GM23338 (cell line): Measurements from ENCODE around the gene TGFBR3. TPM values are rescaled to one million over a fixed set of nuclear protein-coding genes. Genes with fewer than 3 reads are reported as not detected.

ENCODE experiments used
- ATAC-seq: fragments of 200-7000 bp; cut with Tn5 transposase; 3 replicates; pipeline ENCODE4 v1.9.1; 2020
- DNase-seq: peaks from one replicate; pipeline ENCODE4 v3.0.0-alpha.2; 2015; ENCODE audit warnings: low spot score
- H2AFZ ChIP-seq: fragments of 200-600 bp; sonication (generic); 2 replicates; pipeline ENCODE4 v1.8.0; 2016; ENCODE audit warnings: antibody characterized with exemption, mild to moderate bottlenecking, moderate library complexity
- H3F3A ChIP-seq: fragments of 200-600 bp; sonication (generic); replicated peaks from 2 replicates; pipeline ENCODE4 v1.8.0; 2017; ENCODE audit warnings: antibody characterized with exemption, mixed run types, low read depth
- H3K27ac ChIP-seq: fragments of 200-600 bp; sonication (generic); 2 replicates; pipeline ENCODE4 v1.6.1; 2016; ENCODE audit warnings: low read depth
- H3K27me3 ChIP-seq: fragments of 200-600 bp; sonication (generic); 2 replicates; pipeline ENCODE4 v1.8.0; 2016; ENCODE audit warnings: mild to moderate bottlenecking, mixed run types, moderate library complexity; ENCODE audit not compliant: insufficient read depth
- H3K36me3 ChIP-seq: fragments of 200-600 bp; sonication (generic); 2 replicates; pipeline ENCODE4 v1.8.0; 2016; ENCODE audit warnings: mild to moderate bottlenecking; ENCODE audit not compliant: insufficient read depth
- H3K4me1 ChIP-seq: fragments of 200-600 bp; sonication (generic); 2 replicates; pipeline ENCODE4 v1.8.0; 2016; ENCODE audit warnings: mild to moderate bottlenecking, moderate library complexity; ENCODE audit not compliant: insufficient read depth
- H3K4me2 ChIP-seq: fragments of 200-600 bp; sonication (generic); 2 replicates; pipeline ENCODE4 v1.7.1; 2017; ENCODE audit warnings: mixed run types
- H3K4me3 ChIP-seq: fragments of 200-600 bp; sonication (generic); 2 replicates; pipeline ENCODE4 v1.6.1; 2016; ENCODE audit warnings: mixed run types
- H3K79me2 ChIP-seq: fragments of 200-600 bp; sonication (generic); replicated peaks from 2 replicates; pipeline ENCODE4 v1.8.0; 2017; ENCODE audit warnings: mild to moderate bottlenecking; ENCODE audit not compliant: insufficient read depth
- H3K9me2 ChIP-seq: fragments of 200-600 bp; sonication (generic); 2 replicates; pipeline ENCODE4 v1.8.0; 2017; ENCODE audit not compliant: insufficient read depth
- H4K20me1 ChIP-seq: fragments of 200-600 bp; sonication (generic); replicated peaks from 2 replicates; pipeline ENCODE4 v1.8.0; 2017; ENCODE audit warnings: mild to moderate bottlenecking; ENCODE audit not compliant: insufficient read depth
- H3K27ac Mint-ChIP-seq: 2 replicates; pipeline ENCODE4 v1.8.0; 2020; ENCODE audit warnings: inconsistent platforms, mild to moderate bottlenecking, moderate library complexity, mixed read lengths
- H3K27me3 Mint-ChIP-seq: 3 replicates; pipeline ENCODE4 v1.8.0; 2022; ENCODE audit warnings: low read depth, mild to moderate bottlenecking, moderate library complexity, mixed read lengths, inconsistent platforms; ENCODE audit not compliant: insufficient read depth, poor library complexity
- H3K36me3 Mint-ChIP-seq: 3 replicates; pipeline ENCODE4 v1.8.0; 2021; ENCODE audit warnings: low read depth, mild to moderate bottlenecking, inconsistent platforms, moderate library complexity, mixed read lengths
- H3K4me1 Mint-ChIP-seq: 3 replicates; pipeline ENCODE4 v1.8.0; 2020; ENCODE audit warnings: mild to moderate bottlenecking, inconsistent platforms, mixed read lengths
- H3K4me3 Mint-ChIP-seq: 3 replicates; pipeline ENCODE4 v1.8.0; 2021; ENCODE audit warnings: moderate library complexity, mild to moderate bottlenecking, inconsistent platforms, mixed read lengths
- H3K9me3 Mint-ChIP-seq: 3 replicates; pipeline ENCODE4 v1.8.0; 2020; ENCODE audit warnings: moderate library complexity, mild to moderate bottlenecking, inconsistent platforms, mixed read lengths
- EZH2phosphoT487 ChIP-seq: fragments of 200-600 bp; sonication (generic); IDR thresholded peaks from one replicate; pipeline ENCODE4 v1.8.1; 2018; ENCODE audit warnings: antibody characterized with exemption; ENCODE audit not compliant: unreplicated experiment
- JUNB ChIP-seq: IDR thresholded peaks from one replicate; pipeline ENCODE4 v1.6.1; 2016; ENCODE audit warnings: antibody characterized with exemption; ENCODE audit not compliant: unreplicated experiment
- STAT1 ChIP-seq: IDR thresholded peaks from one replicate; pipeline ENCODE4 v1.6.1; 2016; ENCODE audit warnings: antibody characterized with exemption; ENCODE audit not compliant: unreplicated experiment
- ZNF331 ChIP-seq: fragments of 250-450 bp; sonication (Bioruptor Pico); IDR thresholded peaks from 2 replicates; pipeline ENCODE4 v1.5.0; 2020; ENCODE audit warnings: low read depth, mild to moderate bottlenecking, moderate library complexity
- polyA plus RNA-seq: library from polyadenylated mRNA; unstranded; fragments of >200 nt; fragmentation: Nextera tagmentation; extraction: Ambion mirVana; gene quantifications from 2 replicates; pipeline ENCODE4 v1.2.1, GENCODE V29; 2016
- total RNA-seq: library from RNA; depleted of rRNA; stranded (reverse); fragments of >200 nt; shearing (Covaris generic); gene quantifications from 2 replicates; pipeline ENCODE4 v1.2.3, GENCODE V29; 2014
- TF ChIP-seq, protein P1 (sequence below): IDR thresholded peaks from 2 replicates; pipeline ENCODE4 v1.6.1; 2016; ENCODE audit warnings: antibody characterized with exemption
- TF ChIP-seq, protein P2 (sequence below), 2 experiments: fragments of 200-600 bp in 1 of 2; sonication (generic) in 1 of 2; conservative IDR thresholded peaks; 2 replicates each; pipeline versions ENCODE4 v1.5.1 to v1.6.1; 2016 to 2017; ENCODE audit warnings: antibody characterized with exemption in 2 of 2, low read depth in 2 of 2, mild to moderate bottlenecking in 2 of 2, moderate library complexity in 1 of 2

Gene TGFBR3
- total and polyA plus RNA-seq, 2 experiments from 2014 or later: 1.7 to 2.9 TPM

DNA sequence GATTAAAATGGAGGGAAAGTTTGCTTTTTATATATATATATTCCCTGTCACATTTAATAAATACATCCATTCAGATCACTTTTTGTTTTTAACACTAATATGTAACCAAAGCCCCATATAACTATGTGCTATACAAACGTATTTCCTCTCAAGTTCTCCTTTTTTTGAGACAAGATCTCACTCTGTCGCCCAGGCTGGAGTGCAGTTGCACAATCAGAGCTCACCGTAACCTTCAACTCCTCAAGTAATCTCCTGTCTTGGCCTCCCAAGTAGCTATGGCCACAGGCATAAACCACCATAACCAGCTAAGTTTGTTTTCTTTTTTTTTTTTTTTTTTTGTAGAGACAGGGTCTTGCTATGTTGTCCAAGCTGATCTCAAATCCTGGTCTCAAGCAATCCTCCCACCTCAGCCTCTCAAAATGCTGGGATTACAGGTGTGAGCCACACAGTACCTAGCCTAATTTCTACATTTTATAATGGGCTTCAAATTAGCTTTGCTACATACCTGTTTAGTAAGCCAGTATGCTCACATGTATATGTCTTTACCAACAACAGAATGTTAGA, 120.0 kb downstream of the TGFBR3 start (continued):
- TF ChIP-seq, protein P1, sequence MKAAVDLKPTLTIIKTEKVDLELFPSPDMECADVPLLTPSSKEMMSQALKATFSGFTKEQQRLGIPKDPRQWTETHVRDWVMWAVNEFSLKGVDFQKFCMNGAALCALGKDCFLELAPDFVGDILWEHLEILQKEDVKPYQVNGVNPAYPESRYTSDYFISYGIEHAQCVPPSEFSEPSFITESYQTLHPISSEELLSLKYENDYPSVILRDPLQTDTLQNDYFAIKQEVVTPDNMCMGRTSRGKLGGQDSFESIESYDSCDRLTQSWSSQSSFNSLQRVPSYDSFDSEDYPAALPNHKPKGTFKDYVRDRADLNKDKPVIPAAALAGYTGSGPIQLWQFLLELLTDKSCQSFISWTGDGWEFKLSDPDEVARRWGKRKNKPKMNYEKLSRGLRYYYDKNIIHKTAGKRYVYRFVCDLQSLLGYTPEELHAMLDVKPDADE: no peak
- no peak for TF ChIP-seq STAT1
- no peak for TF ChIP-seq ZNF331

DNA sequence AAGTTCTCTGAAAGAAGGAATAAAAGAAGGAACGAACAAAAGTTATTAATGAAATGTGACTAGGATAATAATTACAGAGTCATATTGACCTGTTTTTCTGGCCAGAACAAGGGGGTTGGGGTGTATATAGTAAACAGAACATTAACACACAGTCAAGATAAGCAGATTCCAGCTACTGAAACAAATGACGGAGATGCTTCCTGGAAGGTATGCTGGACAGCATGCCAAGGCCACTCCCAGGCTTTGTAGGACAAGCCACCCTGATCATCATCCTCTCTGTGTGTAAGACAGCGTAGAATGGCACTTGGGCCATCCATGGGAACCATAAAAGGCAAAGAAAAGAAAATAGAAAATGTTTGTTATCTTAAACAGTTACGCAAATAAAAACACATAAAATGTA, 120.7 kb downstream of the TGFBR3 start:
- DNase-seq (no peak), ATAC-seq (no peak)
- Histone ChIP-seq H3K9me2 (no peaks in the 10 kb centered on the region), H3K4me1 (no peaks in the 10 kb centered on the region), H3K79me2 (no peaks in the 10 kb centered on the region), H3K36me3 (no peaks in the 10 kb centered on the region), H4K20me1 (no peaks in the 10 kb centered on the region), H3K27me3 (no peaks in the 10 kb centered on the region), H3K27ac (no peak overlapping the region), H3K4me3 (no peak overlapping the region), H3F3A (no peaks in the 10 kb centered on the region), H3K4me2 (no peak overlapping the region), H2AFZ (no peak overlapping the region)
- no peaks in the 10 kb centered on the region for H3K36me3 Mint-ChIP-seq
- no peak overlapping the region for H3K27ac Mint-ChIP-seq
- no peak for TF ChIP-seq EZH2phosphoT487
- TF ChIP-seq, protein P1: no peak
- peaks cover 24% of the 10 kb centered on the region for H3K4me1 Mint-ChIP-seq
- no peaks in the 10 kb centered on the region for H3K9me3 Mint-ChIP-seq
- peaks cover 6% of the 10 kb centered on the region for H3K27me3 Mint-ChIP-seq
- no peak overlapping the region for H3K4me3 Mint-ChIP-seq

DNA sequence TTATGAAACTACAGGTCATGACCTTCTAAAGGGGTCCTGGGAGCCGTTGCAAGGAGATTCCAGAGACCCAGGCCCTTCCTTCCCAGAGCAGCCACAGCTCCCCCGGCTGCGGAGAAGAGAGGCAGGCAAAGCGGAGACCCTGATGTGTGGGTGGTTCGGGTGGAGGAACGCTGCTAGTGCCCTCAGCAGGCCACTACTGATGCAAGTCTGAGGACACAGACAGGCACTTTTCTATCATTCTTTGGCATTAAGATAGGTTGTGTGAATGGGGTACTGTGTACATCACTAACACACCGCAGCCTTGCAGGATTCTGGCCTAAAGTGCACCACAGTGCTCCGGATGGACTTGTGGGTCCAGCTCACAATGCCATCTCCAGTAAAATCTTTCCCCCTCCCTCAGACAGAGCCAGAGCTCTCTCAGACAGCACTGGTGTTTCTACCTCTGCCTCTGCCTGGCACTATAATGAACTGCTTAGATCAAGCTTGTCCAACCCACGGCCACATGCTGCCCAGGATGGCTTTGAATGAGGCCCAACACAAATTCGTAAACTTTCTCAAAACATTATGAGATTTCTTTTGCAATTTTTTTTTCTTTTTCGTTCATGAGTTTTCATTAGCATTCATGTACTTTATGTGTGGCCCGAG, 121.4 kb downstream of the TGFBR3 start:
- H3K27me3 ChIP-seq: no peaks in the 10 kb centered on the region
- no peaks in the 10 kb centered on the region for H3K79me2 ChIP-seq
- no peak overlapping the region for H3K4me2 ChIP-seq
- H2AFZ ChIP-seq: no peak overlapping the region; the same call in 1 of the 2 replicates
- peak; percentile 99 for ATAC-seq
- H3K27me3 Mint-ChIP-seq: peaks cover 6% of the 10 kb centered on the region
- H4K20me1 ChIP-seq: no peaks in the 10 kb centered on the region
- DNase-seq: peak; percentile 67
- H3K4me1 Mint-ChIP-seq: peaks cover 19% of the 10 kb centered on the region
- H3K27ac ChIP-seq: no peak overlapping the region
- no peaks in the 10 kb centered on the region for H3K4me1 ChIP-seq
- no peaks in the 10 kb centered on the region for H3K36me3 ChIP-seq
- no peak overlapping the region for H3K4me3 ChIP-seq
- H3K9me2 ChIP-seq: no peaks in the 10 kb centered on the region
- H3K9me3 Mint-ChIP-seq: no peaks in the 10 kb centered on the region
- H3K36me3 Mint-ChIP-seq: no peaks in the 10 kb centered on the region
- H3K4me3 Mint-ChIP-seq: no peak overlapping the region
- no peaks in the 10 kb centered on the region for H3F3A ChIP-seq
- H3K27ac Mint-ChIP-seq: no peak overlapping the region; the same call in 1 of the 2 replicates
- TF ChIP-seq, protein P2, sequence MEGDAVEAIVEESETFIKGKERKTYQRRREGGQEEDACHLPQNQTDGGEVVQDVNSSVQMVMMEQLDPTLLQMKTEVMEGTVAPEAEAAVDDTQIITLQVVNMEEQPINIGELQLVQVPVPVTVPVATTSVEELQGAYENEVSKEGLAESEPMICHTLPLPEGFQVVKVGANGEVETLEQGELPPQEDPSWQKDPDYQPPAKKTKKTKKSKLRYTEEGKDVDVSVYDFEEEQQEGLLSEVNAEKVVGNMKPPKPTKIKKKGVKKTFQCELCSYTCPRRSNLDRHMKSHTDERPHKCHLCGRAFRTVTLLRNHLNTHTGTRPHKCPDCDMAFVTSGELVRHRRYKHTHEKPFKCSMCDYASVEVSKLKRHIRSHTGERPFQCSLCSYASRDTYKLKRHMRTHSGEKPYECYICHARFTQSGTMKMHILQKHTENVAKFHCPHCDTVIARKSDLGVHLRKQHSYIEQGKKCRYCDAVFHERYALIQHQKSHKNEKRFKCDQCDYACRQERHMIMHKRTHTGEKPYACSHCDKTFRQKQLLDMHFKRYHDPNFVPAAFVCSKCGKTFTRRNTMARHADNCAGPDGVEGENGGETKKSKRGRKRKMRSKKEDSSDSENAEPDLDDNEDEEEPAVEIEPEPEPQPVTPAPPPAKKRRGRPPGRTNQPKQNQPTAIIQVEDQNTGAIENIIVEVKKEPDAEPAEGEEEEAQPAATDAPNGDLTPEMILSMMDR (conservative IDR thresholded peaks at IDR 0.05; ENCODE audit: low read depth in 2 of 2): peak; percentile 37 to 69; a peak in 3 of 4 replicates
- TF ChIP-seq JUNB: no peak
